NCI-H1694 (cell line): ENCODE measurements around the gene POLE2.
"Not testable (repeated sequence)": the region's sequence is repeated elsewhere in the genome, so short reads cannot be mapped to it uniquely, and the experiment has no call there.

Source experiments
- DNase-seq: peaks from one replicate; lab custom pipeline; 2025; lab: John Stamatoyannopoulos, UW

Gene POLE2

DNA sequence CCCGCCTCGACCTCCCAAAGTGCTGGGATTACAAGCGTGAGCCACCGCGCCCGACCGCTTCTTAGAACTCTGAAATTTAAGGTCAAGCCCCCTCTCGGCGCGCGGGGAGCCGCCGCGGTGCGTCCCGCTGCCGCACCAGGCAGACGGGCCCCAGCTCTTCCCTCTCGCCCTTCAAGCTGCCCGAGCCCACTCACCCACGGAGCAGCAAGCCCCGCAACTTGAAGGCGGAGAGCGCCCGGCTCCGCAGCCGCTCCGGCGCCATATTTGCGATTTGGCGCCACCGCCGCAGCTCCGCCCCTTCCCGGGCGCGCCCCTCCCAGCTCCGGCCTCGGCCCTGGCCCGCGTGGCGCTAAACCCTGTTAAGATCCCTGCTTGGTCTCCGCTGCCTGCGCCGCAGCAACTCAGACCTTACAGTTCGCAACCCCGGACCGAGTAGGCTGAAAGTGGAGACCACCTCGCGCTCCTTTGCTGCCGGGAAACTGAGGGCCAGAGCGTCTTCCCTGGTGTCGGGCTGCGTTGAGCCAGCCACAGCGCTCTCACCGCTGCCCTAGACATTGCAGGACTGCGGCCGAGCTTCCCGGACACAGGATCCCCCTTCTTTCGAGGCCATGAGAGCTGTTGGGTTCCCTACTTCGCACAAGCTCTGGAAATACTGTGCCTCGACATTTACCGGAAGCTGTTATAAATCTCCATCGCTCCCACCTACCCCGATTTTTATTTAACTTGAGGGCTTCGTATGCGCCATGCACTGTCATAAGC is at the start of gene POLE2:
Gene POLE2, minus strand, starts transcription at position 273 of the 759 bp plus-strand sequence. Its CDS starts 11 bp downstream, at position 262.
- peak; percentile 20 for DNase-seq

DNA sequence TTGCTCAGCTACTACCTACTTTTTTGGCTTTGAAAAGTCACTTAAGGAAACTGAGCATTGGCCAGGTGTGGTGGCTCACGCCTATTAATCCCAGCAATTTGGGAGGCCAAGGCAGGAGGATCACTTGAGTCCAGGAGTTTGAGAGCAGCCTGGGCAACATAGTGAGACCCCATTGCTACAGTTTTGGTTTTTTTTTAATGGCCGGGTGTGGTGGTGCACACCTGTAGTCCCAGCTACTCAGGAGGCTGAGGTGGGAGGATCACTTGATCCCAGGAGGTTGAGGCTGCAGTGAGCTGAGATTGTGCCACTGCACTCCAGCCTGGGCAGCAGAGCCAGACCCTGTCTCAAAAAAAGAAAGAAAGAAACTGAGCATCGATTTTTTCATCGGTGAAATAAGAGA is 47.7 kb upstream of the POLE2 start:
- not testable (repeated sequence) for DNase-seq

DNA sequence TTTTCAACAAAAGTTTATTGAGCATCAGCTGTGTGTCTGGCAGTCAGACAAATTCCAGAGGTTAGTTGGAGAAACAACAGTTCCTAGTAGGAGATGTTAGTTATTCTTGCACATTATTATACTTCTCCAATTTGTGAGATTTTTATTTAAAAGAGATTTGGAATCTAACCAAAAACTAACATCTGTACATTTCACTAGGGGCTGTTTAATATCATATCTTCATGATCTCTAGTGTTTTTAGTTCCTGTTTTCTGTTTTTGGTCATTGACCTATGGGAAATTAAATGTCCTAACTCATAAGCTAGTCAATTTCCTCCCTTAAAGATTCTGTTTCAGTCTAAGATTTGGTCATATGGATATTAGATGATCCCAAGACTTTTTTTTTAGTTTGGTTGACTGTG is 45.8 kb upstream of the POLE2 start:
- no peak for DNase-seq

GRCh38 chr14:49732896-49733295 is 44.9 kb upstream of the POLE2 start:
- no peak for DNase-seq

DNA sequence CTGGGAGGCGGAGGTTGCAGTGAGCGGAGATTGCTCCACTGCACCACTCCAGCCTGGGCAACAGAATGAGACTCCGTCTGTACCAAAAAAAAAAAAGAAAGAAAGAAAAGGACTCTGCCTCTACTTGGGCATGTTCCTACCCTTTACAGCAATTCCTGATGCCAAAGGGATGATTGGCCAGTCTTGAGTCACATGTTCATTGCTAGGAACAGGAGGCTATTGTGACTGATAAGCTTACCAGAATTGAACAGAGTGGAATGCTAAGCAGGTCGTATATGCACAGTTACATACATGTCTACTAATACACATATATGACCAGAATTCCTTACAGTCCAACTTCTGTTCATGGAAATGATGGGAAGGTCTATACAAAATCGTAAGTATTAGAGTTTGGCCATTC is 39.2 kb upstream of the POLE2 start:
- no peak for DNase-seq

GRCh38 chr14:49721733-49722435 is 33.9 kb upstream of the POLE2 start:
- DNase-seq: not testable (repeated sequence)

- no peak for DNase-seq
These were observed 32.7 kb upstream of the POLE2 start for GRCh38 chr14:49720744-49721143.

DNA sequence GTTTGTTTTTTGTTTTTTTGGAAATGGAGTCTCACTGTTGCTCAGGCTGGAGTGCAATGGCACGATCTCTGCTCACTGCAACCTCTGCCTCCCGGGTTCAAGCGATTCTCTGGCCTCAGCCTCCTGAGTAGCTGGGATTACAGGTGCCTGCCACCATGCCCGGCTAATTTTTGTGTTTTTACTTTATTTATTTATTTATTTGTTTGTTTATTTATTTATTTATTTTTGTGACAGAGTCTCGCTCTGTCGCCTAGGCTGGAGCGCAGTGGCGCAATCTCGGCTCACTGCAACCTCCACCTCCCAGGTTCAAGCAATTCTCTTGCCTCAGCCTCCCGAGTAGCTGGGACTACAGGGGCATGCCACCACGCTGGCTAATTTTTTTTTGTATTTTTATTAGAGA is 23.0 kb upstream of the POLE2 start:
- DNase-seq: not testable (repeated sequence)

DNA sequence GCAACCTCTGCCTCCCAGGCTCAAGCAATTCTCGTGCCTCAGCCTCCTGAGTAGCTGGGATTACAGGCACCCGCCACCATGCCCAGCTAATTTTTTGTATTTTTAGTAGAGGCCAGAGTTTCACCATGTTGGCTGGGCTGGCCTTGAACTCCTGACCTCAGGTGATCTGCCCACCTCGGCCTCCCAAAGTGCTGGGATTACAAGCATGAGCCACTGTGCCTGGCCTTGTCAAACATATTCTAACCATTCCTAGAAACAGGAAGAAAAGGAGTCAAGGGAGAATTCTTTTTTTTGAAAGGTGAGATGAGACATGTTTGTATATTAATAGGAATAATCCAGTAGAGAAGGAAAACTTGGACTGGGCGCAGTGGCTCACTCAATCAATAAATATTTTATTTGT is 16.5 kb upstream of the POLE2 start:
- not testable (repeated sequence) for DNase-seq

DNA sequence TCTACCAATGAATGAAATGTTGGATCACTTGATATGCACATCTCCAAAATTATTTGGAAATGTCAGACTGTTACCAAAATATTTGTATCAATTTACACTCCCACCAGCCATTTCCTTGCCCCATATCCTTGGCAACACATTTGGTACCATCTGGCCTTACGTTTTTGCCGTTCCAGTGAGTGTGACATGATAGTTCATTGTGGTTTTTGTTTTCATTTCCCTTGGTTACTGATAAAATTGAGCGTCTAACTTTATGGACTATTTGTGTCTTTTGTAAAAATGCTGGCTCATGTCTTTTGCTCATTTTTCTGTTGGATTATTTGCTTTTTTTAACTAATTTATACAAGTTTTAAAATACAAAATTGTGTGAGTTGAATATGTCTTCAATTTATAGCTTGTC is 16.0 kb upstream of the POLE2 start:
- peak; percentile 76 for DNase-seq

GRCh38 chr14:49702725-49703124 is 14.7 kb upstream of the POLE2 start:
- no peak for DNase-seq

DNA sequence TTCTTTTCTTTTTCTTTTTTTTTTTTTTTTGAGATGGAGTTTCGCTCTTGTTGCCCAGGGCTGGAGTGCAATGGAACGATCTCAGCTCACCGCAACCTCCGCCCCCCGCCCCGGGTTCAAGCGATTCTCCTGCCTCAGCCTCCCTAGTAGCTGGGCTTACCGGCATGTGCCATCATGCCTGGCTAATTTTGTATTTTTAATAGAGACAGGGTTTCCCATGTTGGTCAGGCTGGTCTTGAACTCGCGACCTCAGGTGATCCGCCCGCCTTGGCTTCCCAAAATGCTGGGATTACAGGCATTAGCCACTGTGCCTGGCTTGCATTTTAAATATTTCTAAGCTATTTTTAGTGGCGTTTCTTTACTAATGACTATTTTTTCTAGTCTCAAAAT is 5.7 kb upstream of the POLE2 start:
- DNase-seq: not testable (repeated sequence)

GRCh38 chr14:49692811-49693734 is 5.1 kb upstream of the POLE2 start, which contains the start of gene KLHDC1:
Gene KLHDC1 (plus strand): TSS chr14:49693120. CDS start chr14:49693195, 75 bp downstream.
- peak; percentile 56 for DNase-seq

DNA sequence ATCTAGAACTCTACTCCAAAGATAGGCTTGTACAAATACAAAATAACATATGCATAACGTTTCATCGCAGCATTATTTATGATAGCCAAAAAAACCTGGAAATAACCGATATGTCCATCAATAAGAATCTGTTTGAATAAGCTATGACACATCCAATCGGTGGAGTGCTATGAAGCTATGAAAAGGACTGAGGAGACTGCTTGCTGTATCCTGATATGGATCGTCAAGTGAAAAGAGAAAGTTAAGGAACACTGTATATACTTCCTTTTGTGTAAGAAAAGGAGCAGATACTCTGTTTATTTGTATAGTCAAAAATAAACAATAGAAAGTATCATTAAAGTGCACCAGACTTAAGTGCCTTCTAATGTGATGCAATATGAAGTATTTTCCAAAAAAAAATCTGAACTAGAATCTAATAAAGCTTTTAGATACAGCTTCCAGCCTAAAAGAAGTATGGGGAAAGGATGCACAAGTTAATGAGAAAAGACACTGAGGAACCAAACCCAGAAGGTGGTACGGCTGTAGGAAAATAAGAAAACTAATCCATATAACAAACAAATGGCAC is 4.3 kb upstream of the POLE2 start:
- DNase-seq: no peak

- DNase-seq: no peak
These were observed 3.0 kb upstream of the POLE2 start for GRCh38 chr14:49691031-49691430.

GRCh38 chr14:49688701-49689030 is 652 bp upstream of the POLE2 start:
- no peak for DNase-seq

GRCh38 chr14:49686425-49686824 is 1.6 kb downstream of the POLE2 start:
- no peak for DNase-seq

- DNase-seq: no peak
These were observed 8.7 kb downstream of the POLE2 start for GRCh38 chr14:49679271-49679670.

GRCh38 chr14:49677643-49678042 is 10.4 kb downstream of the POLE2 start:
- no peak for DNase-seq

- no peak for DNase-seq
These were observed 14.4 kb downstream of the POLE2 start for GRCh38 chr14:49673586-49673985.

- DNase-seq: no peak
These were observed 17.5 kb downstream of the POLE2 start for GRCh38 chr14:49670475-49670874.
